Measurements from ENCODE around the gene SULT1A3.
"Not testable (repeated sequence)": the region's sequence is repeated elsewhere in the genome, so short reads cannot be mapped to it uniquely, and the experiment has no call there.

Gene SULT1A3

GRCh38 chr16:30187556-30187865 lies 11.5 kb upstream of the SULT1A3 start:
- no peak for DNase-seq

- DNase-seq = no peak
Observed at GRCh38 chr16:30187971-30188561, 11.0 kb upstream of the SULT1A3 start.

GRCh38 chr16:30191158-30191557 lies 7.9 kb upstream of the SULT1A3 start:
- DNase-seq = not testable (repeated sequence)

GRCh38 chr16:30193098-30193497 lies 6.0 kb upstream of the SULT1A3 start:
- not testable (repeated sequence) for DNase-seq

- DNase-seq = not testable (repeated sequence)
Observed at GRCh38 chr16:30193615-30194014, 5.4 kb upstream of the SULT1A3 start, which contains the start of the genes BOLA2B and SLX1A. BOLA2B (minus strand) TSS chr16:30193666; CDS start chr16:30193595, 71 bp downstream. SLX1A (plus strand) TSS chr16:30193875; CDS start chr16:30194085, 210 bp downstream.

- not testable (repeated sequence) for DNase-seq
Observed at GRCh38 chr16:30194172-30194925, 4.7 kb upstream of the SULT1A3 start.

- DNase-seq = not testable (repeated sequence)
Observed at GRCh38 chr16:30197001-30197400, 2.1 kb upstream of the SULT1A3 start.

GRCh38 chr16:30199608-30200343 lies 721 bp downstream of the SULT1A3 start:
- DNase-seq = not testable (repeated sequence)

- not testable (repeated sequence) for DNase-seq
Observed at GRCh38 chr16:30205541-30206236, 6.6 kb downstream of the SULT1A3 start.

GRCh38 chr16:30206252-30206651 lies 7.2 kb downstream of the SULT1A3 start:
- DNase-seq = not testable (repeated sequence)

- not testable (repeated sequence) for DNase-seq
Observed at GRCh38 chr16:30207063-30207704, 8.1 kb downstream of the SULT1A3 start.

- DNase-seq = not testable (repeated sequence)
Observed at GRCh38 chr16:30209032-30209431, 10.0 kb downstream of the SULT1A3 start.

- DNase-seq = not testable (repeated sequence)
Observed at GRCh38 chr16:30211414-30211813, 12.4 kb downstream of the SULT1A3 start.

GRCh38 chr16:30217082-30217481 lies 18.0 kb downstream of the SULT1A3 start:
- not testable (repeated sequence) for DNase-seq

GRCh38 chr16:30248379-30248778 lies 49.3 kb downstream of the SULT1A3 start, which contains the start of gene NPIPB13:
NPIPB13 (minus strand) TSS chr16:30248479; CDS start chr16:30245573, 2,906 bp downstream.
- not testable (repeated sequence) for DNase-seq

Measured in suppressor macrophage treated with lipopolysaccharide for 4 hours (primary cell).